Type B pancreatic cell (in vitro differentiated cells): ENCODE results near the gene SLC38A1. TPM values are rescaled to one million over a fixed set of nuclear protein-coding genes. Genes with fewer than 3 reads are reported as not detected.

Experiments
- DNase-seq: peaks from one replicate; pipeline ENCODE4 v3.0.0; 2021; ENCODE audit warnings: mixed read lengths; ENCODE audit not compliant: unreplicated experiment; ENCODE audit errors: extremely low spot score
- H3K27ac Mint-ChIP-seq: 2 replicates; pipeline ENCODE4 v1.8.0; 2021; ENCODE audit warnings: mild to moderate bottlenecking, mixed read lengths
- H3K27me3 Mint-ChIP-seq: 2 replicates; pipeline ENCODE4 v1.8.0; 2021; ENCODE audit warnings: mixed read lengths
- H3K36me3 Mint-ChIP-seq: 2 replicates; pipeline ENCODE4 v1.8.0; 2021; ENCODE audit warnings: mixed read lengths
- H3K4me1 Mint-ChIP-seq: one replicate; pipeline ENCODE4 v1.8.0; 2021; ENCODE audit warnings: mixed read lengths; ENCODE audit not compliant: unreplicated experiment
- H3K4me3 Mint-ChIP-seq: 2 replicates; pipeline ENCODE4 v1.8.0; 2021; ENCODE audit warnings: mild to moderate bottlenecking, mixed read lengths
- H3K9me3 Mint-ChIP-seq: 2 replicates; pipeline ENCODE4 v1.8.0; 2021; ENCODE audit warnings: mixed read lengths
- CTCF ChIP-seq: fragments of 200-600 bp; sonication (generic); conservative IDR thresholded peaks from 2 replicates; pipeline ENCODE4 v1.5.0; 2021; ENCODE audit warnings: antibody characterized with exemption, mild to moderate bottlenecking
- long read RNA-seq: library from polyadenylated mRNA; unstranded; transcript quantifications from one replicate; pipeline ENCODE4 v2.0.0, GENCODE V29; 2020
- total RNA-seq: library from RNA; stranded (reverse); gene quantifications from 2 replicates; pipeline ENCODE4 v1.2.1, GENCODE V29; 2021; ENCODE audit warnings: low replicate concordance

The SLC38A1 gene
- total RNA-seq = 99.8 and 174 TPM in 2 replicates
- long read RNA-seq, full-length matches to known transcripts = 161 of 320 reads
- long read RNA-seq, partial matches to known transcripts = 22 of 320 reads
- long read RNA-seq, other reads (novel, unspliced or antisense) = 137 of 320 reads

GRCh38 chr12:46268583-46269428 is at the start of gene SLC38A1:
Gene SLC38A1 (minus strand): TSS chr12:46269043. CDS start chr12:46239800, 29,243 bp downstream.
- H3K36me3 Mint-ChIP-seq = no peaks in the 10 kb centered on the region
- no peak within 1 kb of the TSS for H3K27ac Mint-ChIP-seq
- TF ChIP-seq CTCF = no peak
- H3K4me3 Mint-ChIP-seq = no peak within 1 kb of the TSS
- peaks cover 4% of the 10 kb centered on the region for H3K4me1 Mint-ChIP-seq
- H3K27me3 Mint-ChIP-seq = no peaks in the 10 kb centered on the region
- DNase-seq = peak; percentile 82
- H3K9me3 Mint-ChIP-seq = no peaks in the 10 kb centered on the region

GRCh38 chr12:46318037-46318436 is 49.2 kb upstream of the SLC38A1 start:
- no peak overlapping the region for H3K27ac Mint-ChIP-seq
- no peaks in the 10 kb centered on the region for H3K4me1 Mint-ChIP-seq
- TF ChIP-seq CTCF = no peak
- H3K36me3 Mint-ChIP-seq = no peaks in the 10 kb centered on the region
- H3K27me3 Mint-ChIP-seq = no peaks in the 10 kb centered on the region
- no peak for DNase-seq
- no peak overlapping the region for H3K4me3 Mint-ChIP-seq
- no peaks in the 10 kb centered on the region for H3K9me3 Mint-ChIP-seq

- no peak overlapping the region for H3K27ac Mint-ChIP-seq
- peaks cover 4% of the 10 kb centered on the region for H3K4me1 Mint-ChIP-seq
- no peaks in the 10 kb centered on the region for H3K36me3 Mint-ChIP-seq
- no peak for DNase-seq
- no peak for TF ChIP-seq CTCF
- peaks cover 7% of the 10 kb centered on the region for H3K9me3 Mint-ChIP-seq
- H3K4me3 Mint-ChIP-seq = no peak overlapping the region
- peaks cover 7% of the 10 kb centered on the region for H3K27me3 Mint-ChIP-seq
These were observed 35.2 kb upstream of the SLC38A1 start for GRCh38 chr12:46304070-46304469.

- H3K9me3 Mint-ChIP-seq = peaks cover 7% of the 10 kb centered on the region
- DNase-seq = no peak
- TF ChIP-seq CTCF = peak; percentile 70
- peaks cover 7% of the 10 kb centered on the region for H3K27me3 Mint-ChIP-seq
- no peaks in the 10 kb centered on the region for H3K36me3 Mint-ChIP-seq
- no peak overlapping the region for H3K27ac Mint-ChIP-seq
- H3K4me3 Mint-ChIP-seq = no peak overlapping the region
- H3K4me1 Mint-ChIP-seq = peaks cover 4% of the 10 kb centered on the region
These were observed 34.3 kb upstream of the SLC38A1 start for GRCh38 chr12:46303039-46303666.

GRCh38 chr12:46300910-46301309 is 32.1 kb upstream of the SLC38A1 start:
- no peaks in the 10 kb centered on the region for H3K36me3 Mint-ChIP-seq
- H3K27me3 Mint-ChIP-seq = peaks cover 12% of the 10 kb centered on the region
- H3K27ac Mint-ChIP-seq = no peak overlapping the region
- TF ChIP-seq CTCF = no peak
- no peak overlapping the region for H3K4me3 Mint-ChIP-seq
- no peak for DNase-seq
- H3K4me1 Mint-ChIP-seq = peaks cover 4% of the 10 kb centered on the region
- H3K9me3 Mint-ChIP-seq = peaks cover 6% of the 10 kb centered on the region
